ENCODE data around the gene NXT2.

DNA sequence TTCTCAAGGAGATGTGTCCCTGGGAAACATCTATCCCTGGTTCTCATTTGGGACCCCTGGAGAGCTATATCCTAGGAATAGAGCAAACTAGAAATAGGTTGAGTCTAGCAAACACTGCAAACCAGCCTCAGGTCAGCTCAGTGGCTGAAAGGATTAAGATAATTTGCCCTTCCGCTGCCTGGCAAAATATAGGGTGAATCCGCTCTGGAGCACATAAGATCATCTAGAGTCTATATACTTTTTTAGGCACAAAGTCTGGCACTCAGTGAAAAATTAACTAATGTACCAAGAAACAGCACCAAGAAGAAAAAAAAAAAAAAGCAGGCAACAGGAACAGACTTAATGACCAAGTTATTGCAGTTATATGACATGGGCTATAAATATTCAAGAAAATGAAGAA is 47.5 kb upstream of the NXT2 start:
- TF ChIP-seq CTCF (IDR thresholded peaks at IDR 0.05 in 8 of 11, conservative IDR thresholded peaks at IDR 0.05 in 3 of 11): no peak
- no peak for TF ChIP-seq POLR2AphosphoS5 (IDR thresholded peaks at IDR 0.05)
- TF ChIP-seq POLR2A (IDR thresholded peaks at IDR 0.05): no peak
